Measurements from ENCODE around the gene CATSPERD.
"Not testable (repeated sequence)": the region's sequence is repeated elsewhere in the genome, so short reads cannot be mapped to it uniquely, and the experiment has no call there.

The CATSPERD gene

DNA sequence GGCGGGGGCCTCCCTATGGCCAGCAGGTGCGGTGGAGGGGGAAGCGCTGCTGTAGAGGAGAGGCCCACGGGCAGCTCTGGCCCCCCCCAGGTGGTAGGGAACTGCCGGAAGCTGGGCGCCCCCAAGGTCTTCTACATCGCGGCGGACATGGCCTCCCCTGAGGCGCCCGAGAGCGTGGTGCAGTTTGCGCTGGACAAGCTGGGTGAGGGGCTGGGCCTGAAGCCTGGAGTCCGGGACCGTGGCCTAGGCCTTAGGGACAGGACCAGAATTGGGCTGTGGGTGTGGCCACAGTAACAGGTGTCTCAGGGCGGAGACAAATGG, 34.2 kb upstream of the CATSPERD start:
- Histone ChIP-seq H3K4me3 (ENCODE audit: low read depth, low read length) (no peak overlapping the region), H3K4me2 (ENCODE audit: low read length) (peak overlapping the region; percentile 85), H3K79me2 (peaks cover 8% of the 10 kb centered on the region), H2AFZ (peak overlapping the region; percentile 29), H3K27me3 (ENCODE audit: control insufficient read depth, insufficient read depth, low read length) (no peaks in the 10 kb centered on the region), H3K9me3 (ENCODE audit: control insufficient read depth, low read length) (no peaks in the 10 kb centered on the region), H3K4me1 (no peaks in the 10 kb centered on the region), H3K36me3 (ENCODE audit: control insufficient read depth, insufficient read depth, low read length) (no peaks in the 10 kb centered on the region), H3K27ac (no peak overlapping the region), H3K9ac (no peak overlapping the region)
- TF ChIP-seq, protein P1, sequence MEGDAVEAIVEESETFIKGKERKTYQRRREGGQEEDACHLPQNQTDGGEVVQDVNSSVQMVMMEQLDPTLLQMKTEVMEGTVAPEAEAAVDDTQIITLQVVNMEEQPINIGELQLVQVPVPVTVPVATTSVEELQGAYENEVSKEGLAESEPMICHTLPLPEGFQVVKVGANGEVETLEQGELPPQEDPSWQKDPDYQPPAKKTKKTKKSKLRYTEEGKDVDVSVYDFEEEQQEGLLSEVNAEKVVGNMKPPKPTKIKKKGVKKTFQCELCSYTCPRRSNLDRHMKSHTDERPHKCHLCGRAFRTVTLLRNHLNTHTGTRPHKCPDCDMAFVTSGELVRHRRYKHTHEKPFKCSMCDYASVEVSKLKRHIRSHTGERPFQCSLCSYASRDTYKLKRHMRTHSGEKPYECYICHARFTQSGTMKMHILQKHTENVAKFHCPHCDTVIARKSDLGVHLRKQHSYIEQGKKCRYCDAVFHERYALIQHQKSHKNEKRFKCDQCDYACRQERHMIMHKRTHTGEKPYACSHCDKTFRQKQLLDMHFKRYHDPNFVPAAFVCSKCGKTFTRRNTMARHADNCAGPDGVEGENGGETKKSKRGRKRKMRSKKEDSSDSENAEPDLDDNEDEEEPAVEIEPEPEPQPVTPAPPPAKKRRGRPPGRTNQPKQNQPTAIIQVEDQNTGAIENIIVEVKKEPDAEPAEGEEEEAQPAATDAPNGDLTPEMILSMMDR (IDR thresholded peaks at IDR 0.05), result no peak

- Histone ChIP-seq H3K27ac (no peak overlapping the region), H3K4me3 (ENCODE audit: low read depth, low read length) (peak overlapping the region; percentile 64), H3K27me3 (ENCODE audit: control insufficient read depth, insufficient read depth, low read length) (no peaks in the 10 kb centered on the region), H3K9me3 (ENCODE audit: control insufficient read depth, low read length) (no peaks in the 10 kb centered on the region), H3K4me1 (no peaks in the 10 kb centered on the region), H3K36me3 (ENCODE audit: control insufficient read depth, insufficient read depth, low read length) (no peaks in the 10 kb centered on the region), H2AFZ (peak overlapping the region; percentile 29), H3K79me2 (peaks cover 10% of the 10 kb centered on the region), H3K4me2 (ENCODE audit: low read length) (peak overlapping the region; percentile 85), H3K9ac (no peak overlapping the region)
- TF ChIP-seq, protein P1 (IDR thresholded peaks at IDR 0.05), result peak; percentile 66
These were observed 33.6 kb upstream of the CATSPERD start for GRCh38 chr19:5686647-5687359.

- Histone ChIP-seq H3K27ac (no peak overlapping the region), H3K4me2 (ENCODE audit: low read length) (peak overlapping the region; percentile 85), H3K4me1 (no peaks in the 10 kb centered on the region), H2AFZ (peak overlapping the region; percentile 29), H3K36me3 (ENCODE audit: control insufficient read depth, insufficient read depth, low read length) (no peaks in the 10 kb centered on the region), H3K9me3 (ENCODE audit: control insufficient read depth, low read length) (no peaks in the 10 kb centered on the region), H3K27me3 (ENCODE audit: control insufficient read depth, insufficient read depth, low read length) (no peaks in the 10 kb centered on the region), H3K79me2 (peaks cover 14% of the 10 kb centered on the region), H3K4me3 (ENCODE audit: low read depth, low read length) (peak overlapping the region; percentile 64), H3K9ac (no peak overlapping the region)
- TF ChIP-seq, protein P1 (IDR thresholded peaks at IDR 0.05), result no peak
These were observed 32.9 kb upstream of the CATSPERD start for GRCh38 chr19:5687360-5688198.

- H3K4me3 ChIP-seq (ENCODE audit: low read depth, low read length); H3K27me3 ChIP-seq (ENCODE audit: control insufficient read depth, insufficient read depth, low read length); H3K27ac ChIP-seq; H3K4me1 ChIP-seq; H2AFZ ChIP-seq; H3K9ac ChIP-seq; H3K4me2 ChIP-seq (ENCODE audit: low read length); H3K9me3 ChIP-seq (ENCODE audit: control insufficient read depth, low read length); H3K36me3 ChIP-seq (ENCODE audit: control insufficient read depth, insufficient read depth, low read length): not testable (repeated sequence)
- H3K79me2 ChIP-seq, result peaks cover 19% of the 10 kb centered on the region
These were observed 32.1 kb upstream of the CATSPERD start for GRCh38 chr19:5688262-5688881.
